Fibroblast of skin of left biceps (primary cell): ENCODE data around the gene GMDS.

Experiments used
- DNase-seq, 2 experiments: peaks; one replicate each; pipeline ENCODE4 v3.0.0-alpha.2; 2013; ENCODE audit warnings: low read depth in 2 of 2

GMDS gene

DNA sequence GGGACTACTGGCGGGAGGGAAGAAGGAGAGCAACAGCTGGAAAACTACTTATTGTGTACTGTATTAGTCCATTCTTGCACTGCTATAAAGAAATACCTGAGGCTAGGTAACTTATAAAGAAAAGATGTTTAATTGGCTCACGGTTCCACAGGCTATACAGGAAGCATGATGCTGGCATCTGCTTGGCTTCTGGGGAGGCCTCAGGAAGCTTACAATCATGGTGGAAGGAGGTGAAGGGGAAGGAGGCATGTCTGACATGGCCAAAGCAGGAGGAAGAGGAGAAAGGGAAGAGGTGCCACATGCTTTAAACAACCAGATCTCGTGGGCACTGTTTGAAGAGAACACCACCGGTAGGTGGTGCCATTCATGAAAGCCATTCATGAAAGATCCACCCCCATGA is 67.3 kb downstream of the GMDS start:
- DNase-seq: no peak

DNA sequence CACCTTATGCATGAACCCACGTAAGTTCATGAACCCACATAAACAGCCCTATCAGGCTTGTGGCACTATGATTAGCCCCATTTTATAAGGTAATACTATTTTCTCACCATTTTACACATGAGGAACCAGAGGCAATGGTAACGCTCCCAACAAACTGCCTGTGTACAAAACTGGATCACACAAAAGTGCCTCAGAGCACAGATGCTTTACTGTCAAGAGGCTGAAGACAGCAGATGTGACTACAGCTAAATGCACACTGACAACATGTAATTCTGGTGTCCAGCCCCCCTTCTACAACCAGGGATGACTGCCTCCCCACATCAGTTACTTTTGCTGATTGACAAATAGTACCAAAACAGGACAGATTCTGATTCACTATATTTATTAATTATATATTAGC is 69.6 kb downstream of the GMDS start:
- DNase-seq: no peak

DNA sequence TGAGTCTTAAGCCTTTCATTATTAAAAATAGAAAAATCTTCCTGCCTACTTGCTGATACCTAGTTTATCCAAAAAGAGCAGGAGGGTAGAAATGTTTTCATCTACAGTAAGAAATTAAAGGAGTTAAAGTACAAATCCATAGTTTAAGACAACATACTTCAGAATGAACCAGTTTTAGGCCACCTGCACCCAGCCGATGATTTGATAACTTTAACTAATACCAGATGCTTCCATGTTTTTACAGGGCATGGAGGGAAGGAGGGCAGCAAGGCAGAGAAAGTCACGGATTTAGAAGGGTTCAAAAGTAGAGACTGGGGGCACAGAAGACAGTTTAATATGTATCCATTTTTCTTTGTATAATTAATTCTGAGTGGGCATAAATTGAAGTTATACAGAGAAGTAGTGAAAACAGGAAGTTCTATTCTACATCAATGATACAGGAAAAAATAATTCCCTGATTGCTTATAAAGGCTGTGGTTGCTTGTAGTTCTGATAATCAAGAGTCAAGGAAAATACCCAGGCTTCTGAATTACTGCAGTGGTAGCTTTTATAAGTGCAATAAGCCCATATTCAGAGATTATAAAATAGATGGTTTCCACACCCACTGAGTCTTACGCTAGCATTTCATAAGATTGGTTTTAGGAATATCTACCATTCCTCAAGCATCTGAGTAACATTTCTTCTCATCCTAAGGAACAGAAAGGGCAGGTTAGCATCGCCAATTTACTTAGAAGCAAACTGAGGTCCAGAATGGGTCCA is 72.0 kb downstream of the GMDS start:
- DNase-seq: no peak

DNA sequence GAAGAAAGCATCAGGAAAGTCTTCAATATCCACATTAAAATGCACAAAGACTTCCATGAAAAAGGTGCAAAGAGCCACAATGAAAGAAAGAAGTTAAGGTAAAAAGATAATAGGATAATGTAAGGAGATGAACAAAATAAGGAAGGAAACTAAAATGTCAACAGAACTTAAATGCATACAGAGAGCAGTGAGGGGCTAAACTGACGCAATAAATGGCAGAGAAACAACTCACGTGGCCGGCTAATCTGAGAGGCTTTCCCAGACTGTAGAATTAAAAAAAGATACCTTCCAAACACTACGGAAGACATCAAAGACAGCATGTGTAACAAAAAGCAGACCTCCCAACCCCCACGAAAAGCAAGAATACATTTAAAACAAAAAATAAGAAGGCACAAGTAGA is 73.7 kb downstream of the GMDS start:
- DNase-seq: no peak

DNA sequence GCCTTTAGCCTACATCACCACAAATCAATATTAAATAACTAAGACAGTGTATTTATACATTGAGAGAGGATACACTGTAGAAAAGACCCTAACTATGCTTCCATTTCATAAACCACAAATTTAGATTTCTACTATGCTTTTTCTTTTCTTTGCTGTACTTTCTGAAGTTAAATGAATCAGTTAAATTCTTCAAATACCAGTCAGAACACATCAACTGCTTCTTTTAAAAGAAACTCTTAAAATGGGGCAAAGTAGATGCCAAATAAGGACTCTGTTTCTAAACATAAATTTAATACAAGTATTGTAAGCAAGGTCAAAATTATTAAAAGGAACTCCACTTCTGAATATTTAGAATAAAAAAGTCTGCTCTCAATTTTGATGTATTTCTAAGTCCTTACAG is 76.9 kb downstream of the GMDS start:
- DNase-seq: peak in 1 of 2 experiments; percentile 21

DNA sequence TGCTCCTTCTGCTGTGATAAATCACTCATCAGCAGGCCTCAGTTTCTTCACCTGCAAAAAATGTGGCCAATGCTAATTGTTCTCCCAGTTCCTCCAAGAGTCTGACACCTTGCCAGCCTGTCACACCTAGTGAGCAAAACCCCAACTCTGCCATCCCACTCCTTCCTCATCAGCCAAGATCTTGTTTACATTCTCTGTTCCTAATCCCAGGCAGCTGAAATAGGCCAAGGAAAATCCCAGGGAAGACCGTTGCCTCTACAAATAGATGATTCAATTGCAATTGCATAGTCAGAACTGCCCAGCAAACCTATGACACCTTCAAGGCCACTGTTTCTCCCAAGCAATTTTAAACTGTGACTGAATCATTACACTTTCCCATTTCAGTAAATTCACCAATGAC is 78.7 kb downstream of the GMDS start:
- no peak for DNase-seq

DNA sequence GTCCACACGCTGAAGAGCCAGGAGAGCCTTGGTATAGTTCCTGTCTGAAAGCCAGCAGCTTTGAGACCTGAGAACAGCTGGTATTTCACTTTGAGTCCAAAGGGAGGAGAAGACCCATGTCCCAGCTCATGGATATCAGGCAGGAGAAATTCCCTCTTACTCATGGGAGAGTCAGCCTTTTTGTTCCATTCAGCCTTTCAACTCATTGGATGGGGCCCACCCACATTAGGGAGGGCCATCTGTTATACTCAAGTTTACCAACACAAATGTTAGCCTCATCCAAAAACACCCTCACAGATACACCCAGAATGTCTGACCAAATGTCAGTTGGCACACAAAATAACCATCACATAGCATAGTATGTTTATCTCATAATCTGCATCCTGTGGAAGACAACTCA is 80.1 kb downstream of the GMDS start:
- DNase-seq: no peak

DNA sequence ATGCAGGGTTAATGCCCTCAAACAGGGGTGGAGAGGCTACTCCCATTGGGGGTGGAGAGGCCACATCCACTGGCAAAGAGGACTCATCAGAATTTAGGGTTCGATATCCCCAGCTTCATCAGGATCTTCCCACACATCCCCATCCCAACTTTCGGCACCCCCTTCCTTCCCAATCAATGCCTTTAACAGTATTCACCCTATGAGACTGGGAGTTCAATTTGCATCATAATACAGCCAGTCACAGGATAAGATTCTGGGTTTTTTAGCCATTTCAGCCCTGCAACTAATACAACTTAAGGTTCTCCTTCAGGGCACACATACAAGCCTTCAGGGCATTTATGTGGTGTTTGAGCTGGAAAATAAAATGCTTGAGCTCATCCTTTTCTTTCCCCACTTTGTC is 80.9 kb downstream of the GMDS start:
- DNase-seq: no peak

DNA sequence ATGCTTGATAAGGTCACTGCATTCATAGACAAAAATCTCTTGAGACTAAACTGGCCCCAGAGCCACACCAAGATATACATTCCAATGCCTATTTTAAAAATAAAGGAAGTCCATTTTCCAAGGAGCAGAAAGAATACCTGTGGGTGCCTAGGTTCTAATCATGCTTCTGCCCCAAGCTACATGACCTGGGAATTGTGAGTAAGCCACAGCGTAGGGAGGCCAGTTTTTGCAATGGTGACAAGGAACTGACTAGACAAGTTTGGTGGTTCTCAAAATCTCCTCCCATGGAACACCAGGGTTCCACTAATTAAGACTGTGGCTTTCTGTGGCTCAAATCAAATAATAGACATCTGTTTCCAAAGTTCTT is 83.3 kb downstream of the GMDS start:
- DNase-seq: no peak

DNA sequence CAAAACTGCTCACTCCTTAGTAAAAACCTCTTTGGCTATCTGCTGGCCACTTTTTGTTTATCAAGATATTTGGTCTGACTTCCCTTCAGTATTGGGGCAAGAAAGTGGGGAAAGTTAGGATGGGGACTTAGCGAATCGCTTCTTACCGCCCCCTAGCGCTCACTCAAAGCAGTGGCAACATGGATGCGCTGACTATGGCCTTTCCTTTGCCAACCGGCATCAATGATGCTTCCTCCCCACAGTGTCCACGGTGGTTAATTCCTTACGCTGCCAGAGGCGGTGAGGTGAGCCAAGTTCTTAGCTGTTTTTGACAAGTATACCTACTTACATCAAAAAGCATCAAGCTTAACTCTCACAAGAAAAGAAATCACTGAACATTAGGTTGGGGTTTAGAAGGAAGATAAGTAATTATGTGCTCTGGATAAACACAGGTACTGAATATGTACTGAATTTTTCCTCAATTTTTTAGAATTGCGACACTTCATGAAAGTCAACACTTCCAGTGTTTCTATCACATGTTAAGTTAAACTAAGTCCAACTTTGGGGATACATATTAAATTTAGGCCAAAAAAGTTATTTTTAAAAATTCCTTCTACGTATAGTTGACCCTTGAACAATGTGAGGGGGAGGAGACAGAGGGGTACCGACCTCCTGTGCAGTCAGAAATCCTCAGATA is 86.7 kb downstream of the GMDS start:
- DNase-seq: no peak

DNA sequence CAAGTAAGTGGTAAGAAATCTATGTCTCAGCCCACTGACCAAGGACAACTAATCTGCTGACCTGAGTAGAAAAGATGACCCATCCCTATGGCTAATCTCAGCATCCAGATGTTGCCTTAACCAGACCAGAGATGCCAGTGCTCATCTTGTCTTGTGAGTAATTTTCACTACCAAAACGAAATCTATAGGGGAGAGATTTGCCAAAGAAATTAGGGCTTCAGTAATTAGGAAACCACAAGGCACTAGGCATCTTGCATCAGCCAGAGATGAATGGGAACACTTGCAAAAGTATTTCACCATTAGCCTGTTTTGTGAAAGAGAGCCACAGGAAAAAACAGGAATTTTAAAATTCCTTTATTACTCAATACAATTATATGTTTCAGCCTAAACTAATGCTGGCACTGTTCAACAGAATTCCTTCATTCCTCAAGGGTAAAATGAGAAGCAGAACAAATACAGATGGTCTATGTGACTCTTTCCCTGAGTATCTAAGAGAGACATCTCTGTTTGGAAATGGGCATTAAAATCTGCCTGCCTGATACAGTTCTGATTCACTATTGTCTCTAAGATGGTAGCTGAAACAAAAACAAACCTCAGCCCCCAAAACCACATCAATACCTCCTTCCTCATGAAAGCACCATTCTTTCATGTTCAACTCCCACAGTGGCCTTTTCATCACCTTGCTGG is 87.8 kb downstream of the GMDS start:
- peak; percentile 86 to 89 for DNase-seq

DNA sequence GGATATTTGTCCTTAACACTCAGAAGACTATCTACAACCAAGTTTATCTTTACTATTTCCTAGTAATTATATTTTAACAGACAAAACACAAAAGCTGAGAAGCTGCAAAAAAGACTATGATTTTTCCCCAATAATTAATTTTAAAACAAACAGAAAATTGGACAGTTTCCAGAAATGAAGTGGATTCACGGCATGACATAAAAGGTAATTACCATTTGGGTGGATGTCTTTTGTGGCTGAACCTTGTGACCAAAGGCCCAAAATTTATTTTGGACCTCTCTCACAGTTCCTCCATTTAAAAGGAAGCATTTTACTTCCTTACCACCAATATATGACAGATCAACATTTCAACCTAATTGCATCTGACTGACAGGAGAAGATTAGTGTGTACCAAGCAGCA is 90.2 kb downstream of the GMDS start:
- DNase-seq: no peak

DNA sequence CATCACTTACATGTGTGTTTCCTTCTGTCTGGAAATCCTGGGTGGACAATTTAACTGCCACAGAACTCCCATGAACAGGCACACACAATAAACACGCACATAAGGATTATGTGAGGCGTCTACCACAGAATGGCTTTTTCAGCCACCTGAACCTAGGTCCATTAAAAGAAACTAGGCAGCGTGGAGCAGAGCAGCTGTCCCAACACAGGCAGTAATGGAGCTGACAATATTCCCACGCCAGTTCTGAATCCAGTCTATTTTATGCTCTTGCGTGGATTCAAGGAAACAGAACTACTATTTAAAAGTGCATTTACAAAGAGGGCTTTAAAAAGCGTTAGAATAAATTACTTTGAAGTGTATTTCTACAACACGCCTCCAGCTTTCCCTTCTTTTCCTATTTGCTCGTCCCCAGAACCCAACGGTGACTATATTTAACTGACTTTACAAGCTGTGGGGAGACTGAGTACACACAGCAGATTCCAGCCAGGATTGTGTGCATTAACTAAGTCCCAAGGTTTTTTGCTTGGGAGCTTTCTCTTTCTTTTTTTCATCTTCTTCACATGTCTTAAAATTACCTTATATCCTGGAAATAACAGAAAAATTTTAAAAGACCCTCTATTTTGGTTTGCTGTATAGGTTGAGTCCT is 95.9 kb downstream of the GMDS start:
- DNase-seq: no peak

DNA sequence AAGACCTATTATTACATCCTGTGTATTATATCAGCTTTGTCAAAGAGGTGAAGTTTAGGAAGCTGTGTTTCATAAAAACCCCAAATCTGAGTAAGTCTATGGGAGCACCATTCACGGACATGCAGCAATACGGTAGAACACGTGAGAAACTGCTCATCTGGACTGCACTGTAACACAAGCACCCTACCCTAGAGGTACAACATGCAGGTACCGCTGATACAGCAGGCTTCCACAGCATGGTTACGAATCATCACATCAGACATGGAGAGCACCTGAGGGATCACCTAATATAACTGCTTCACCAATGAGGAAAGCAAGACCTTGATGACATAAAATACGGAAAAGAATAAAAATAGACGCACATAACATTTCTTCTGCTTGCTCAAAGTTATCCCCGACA is 96.7 kb downstream of the GMDS start:
- no peak for DNase-seq

DNA sequence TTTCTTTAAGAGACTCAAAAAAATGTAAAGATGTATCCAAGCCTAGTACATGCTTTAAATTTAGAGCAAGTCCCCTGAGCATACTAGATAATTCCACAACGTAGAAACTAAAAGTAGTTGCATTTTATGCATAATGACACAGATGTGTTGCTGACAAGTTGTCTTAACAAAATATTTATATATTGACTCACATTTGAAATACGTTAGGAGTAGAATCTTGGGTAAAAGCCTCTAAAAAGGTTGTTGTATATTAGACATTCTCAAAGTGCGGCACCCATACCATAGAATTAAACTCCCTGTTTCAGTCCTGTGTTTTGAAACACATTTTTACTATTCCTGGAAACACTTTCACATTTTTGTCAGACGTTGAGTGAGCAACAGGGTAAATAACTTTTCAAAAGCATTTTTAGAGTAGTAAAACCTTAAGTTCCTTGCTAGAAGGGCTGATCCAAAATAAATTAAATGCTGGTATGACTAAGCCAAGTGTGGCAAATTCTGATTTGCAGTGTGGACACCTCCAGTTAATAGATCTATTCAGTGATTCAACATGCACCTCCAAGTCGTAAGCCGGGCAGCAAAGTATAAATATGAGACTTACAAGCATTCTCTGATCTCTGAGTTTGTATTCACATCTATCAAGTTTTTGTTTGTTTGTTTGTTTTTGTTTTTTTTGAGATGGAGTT is 97.5 kb downstream of the GMDS start:
- peak; percentile 84 for DNase-seq

DNA sequence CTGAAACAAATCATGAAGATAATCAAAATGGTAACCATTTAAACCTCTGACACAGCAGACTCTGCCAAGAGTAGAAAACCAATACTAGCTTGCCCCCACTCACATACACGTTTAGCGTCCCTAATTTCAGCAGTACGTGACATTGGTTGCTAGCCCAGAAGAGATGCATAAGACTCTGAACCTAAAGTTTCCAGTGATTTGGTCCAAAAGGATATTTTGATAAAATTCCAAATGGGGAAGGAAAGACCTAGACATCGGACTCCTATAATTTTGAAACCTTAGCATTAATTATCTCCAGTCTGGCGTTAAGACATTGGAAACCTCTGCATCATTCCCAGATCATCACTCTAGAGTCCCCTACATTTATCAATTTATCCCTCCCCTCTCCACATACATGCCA is 98.1 kb downstream of the GMDS start:
- no peak for DNase-seq

DNA sequence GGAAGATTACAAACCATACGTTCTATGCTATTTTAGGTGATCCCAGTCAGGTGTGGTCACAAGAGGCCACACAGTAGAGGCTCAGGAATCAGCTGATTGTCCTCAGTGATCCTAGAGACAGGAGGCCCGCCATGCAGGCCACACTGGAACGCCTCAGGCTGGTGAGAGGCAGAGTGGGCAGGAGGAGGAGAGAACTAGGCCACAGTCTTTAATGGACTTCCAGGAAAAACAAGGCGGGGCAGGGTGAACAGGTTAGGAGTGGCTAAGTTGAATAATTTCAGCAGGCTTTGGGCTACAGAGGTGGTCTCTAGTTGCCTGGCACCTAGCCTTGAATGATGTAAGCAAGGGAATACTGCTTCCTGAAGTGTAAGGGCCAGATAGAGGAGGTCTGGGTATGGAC is 101.2 kb downstream of the GMDS start:
- no peak for DNase-seq

DNA sequence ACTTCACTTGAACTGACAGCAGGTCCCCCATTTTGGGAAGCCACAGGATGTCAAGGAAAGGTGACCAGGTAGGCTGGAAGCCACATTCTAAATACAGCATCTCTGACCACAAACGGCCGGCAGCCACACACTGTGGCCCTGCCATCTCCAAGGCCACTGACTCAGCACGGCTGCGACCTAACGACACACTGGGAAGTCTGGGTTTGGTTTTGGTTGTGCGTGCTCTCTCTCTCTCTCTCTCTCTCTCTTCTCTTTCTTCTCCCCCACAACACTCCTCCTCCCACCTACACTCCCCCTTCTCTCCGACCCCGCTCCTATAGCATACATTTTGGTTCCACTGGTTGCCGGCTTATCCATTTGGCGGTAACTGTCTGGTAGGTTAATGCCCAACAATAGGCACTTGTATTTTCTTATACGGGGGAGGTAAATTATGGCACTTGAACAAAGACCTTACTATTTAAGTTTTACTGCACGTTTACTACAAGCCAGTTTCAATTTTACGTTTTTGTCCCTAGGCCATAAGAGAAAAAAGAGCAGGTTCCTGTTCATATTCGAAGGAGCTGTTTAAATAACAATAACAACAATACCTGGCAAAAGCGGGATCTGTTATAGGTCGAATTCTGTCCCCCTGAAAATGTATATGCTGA is 103.6 kb downstream of the GMDS start:
- no peak for DNase-seq

DNA sequence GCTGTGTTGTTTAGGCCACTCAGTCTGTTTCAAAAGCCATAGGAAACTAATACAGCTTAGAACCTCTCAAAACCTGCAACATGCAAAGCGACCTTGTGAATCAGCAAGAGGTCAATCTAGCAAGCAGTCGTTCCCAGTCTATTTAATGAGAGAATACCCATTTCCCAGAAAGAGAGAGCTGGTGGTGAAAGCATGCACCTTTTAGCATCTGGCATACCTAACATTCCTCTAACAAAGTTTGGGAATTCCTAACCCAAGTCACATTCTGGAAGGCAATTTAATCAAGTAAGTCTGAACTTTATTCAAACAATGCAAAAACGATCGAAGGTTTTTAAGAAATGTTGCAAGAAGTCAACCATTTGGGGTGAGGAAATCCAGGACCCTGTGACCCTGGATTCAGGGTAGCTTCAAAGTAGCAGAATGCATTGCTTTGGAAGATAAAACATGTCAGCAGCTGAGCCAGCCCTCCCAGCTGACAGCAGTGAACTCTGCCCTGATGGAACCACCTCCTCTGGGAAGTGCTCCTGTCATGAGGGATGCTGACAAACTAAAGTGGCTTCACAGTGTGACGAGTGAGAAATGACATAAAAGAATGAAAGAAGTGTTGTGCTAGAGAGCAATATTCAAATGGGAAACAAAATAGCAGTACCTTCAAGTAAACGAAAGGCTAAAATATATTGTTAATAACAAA is 104.8 kb downstream of the GMDS start:
- DNase-seq: no peak

DNA sequence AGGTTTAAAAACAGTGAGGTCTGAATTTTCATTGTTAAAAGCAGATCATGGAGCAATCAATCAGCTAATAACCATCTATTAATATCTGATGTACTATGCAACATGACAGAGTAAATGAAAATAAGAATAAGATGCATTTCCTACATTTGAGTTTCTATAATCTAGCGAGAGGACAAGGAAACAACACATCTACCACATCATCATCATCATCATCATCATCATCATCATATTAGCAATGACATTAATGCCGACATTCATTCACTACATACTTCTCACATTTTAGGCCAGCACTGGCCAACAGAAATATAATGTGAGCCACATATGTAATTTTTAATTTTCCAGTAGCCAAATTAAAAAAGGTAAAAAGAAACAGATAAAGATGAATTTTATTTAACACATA is 110.0 kb downstream of the GMDS start:
- DNase-seq: no peak

DNA sequence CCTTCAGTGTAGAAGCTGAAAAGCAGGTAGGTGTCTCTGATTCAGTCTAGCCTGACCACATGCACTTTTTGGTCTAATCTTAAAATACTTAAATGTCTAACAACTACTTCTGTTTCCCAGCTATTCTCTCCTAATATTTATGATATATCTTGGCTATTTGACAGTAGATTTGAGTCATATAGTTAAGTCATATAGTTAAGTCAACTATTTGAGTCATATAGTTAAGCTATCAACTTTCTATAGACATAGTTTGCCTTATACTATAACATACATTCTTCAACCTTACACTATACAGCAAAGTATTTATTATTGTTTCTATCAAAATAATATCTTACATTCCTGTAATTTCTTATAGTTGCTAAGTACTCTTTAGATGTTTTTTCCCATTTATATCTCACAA is 110.9 kb downstream of the GMDS start:
- no peak for DNase-seq
